IPS-18a (cell line): ENCODE data around the gene MAN1B1.

Experiments used
- H3K27ac ChIP-seq: one replicate; pipeline ENCODE4 v1.5.1; 2013; ENCODE audit warnings: low read length
- H3K27me3 ChIP-seq: one replicate; pipeline ENCODE4 v1.6.1; 2013; ENCODE audit warnings: mild to moderate bottlenecking, low read length; ENCODE audit not compliant: control insufficient read depth, insufficient read depth
- H3K36me3 ChIP-seq: one replicate; pipeline ENCODE4 v1.6.1; 2013; ENCODE audit warnings: low read depth, low read length; ENCODE audit not compliant: control insufficient read depth
- H3K4me1 ChIP-seq: one replicate; pipeline ENCODE4 v1.6.1; 2013; ENCODE audit warnings: low read depth, low read length; ENCODE audit not compliant: control insufficient read depth
- H3K4me3 ChIP-seq: one replicate; pipeline ENCODE4 v1.5.1; 2013; ENCODE audit warnings: low read length
- H3K9ac ChIP-seq: one replicate; pipeline ENCODE4 v1.6.1; 2013; ENCODE audit warnings: mild to moderate bottlenecking, low read length, moderate library complexity
- H3K9me3 ChIP-seq: one replicate; pipeline ENCODE4 v1.6.1; 2013; ENCODE audit warnings: low read depth, low read length; ENCODE audit not compliant: control insufficient read depth

Gene MAN1B1

GRCh38 chr9:137105814-137106661 lies 19.3 kb downstream of the MAN1B1 start:
- Histone ChIP-seq H3K4me3 (no peak overlapping the region), H3K9ac (no peak overlapping the region), H3K36me3 (peaks cover 28% of the 10 kb centered on the region), H3K9me3 (no peaks in the 10 kb centered on the region), H3K27me3 (no peaks in the 10 kb centered on the region), H3K4me1 (no peaks in the 10 kb centered on the region), H3K27ac (no peak overlapping the region)

GRCh38 chr9:137106662-137107250 lies 20.0 kb downstream of the MAN1B1 start:
- H3K36me3 ChIP-seq = peaks cover 22% of the 10 kb centered on the region
- no peaks in the 10 kb centered on the region for H3K9me3 ChIP-seq
- no peak overlapping the region for H3K27ac ChIP-seq
- no peaks in the 10 kb centered on the region for H3K4me1 ChIP-seq
- H3K4me3 ChIP-seq = no peak overlapping the region
- no peak overlapping the region for H3K9ac ChIP-seq
- H3K27me3 ChIP-seq = no peaks in the 10 kb centered on the region

GRCh38 chr9:137107312-137107921 lies 20.6 kb downstream of the MAN1B1 start:
- H3K4me3 ChIP-seq = no peak overlapping the region
- no peaks in the 10 kb centered on the region for H3K27me3 ChIP-seq
- H3K9ac ChIP-seq = no peak overlapping the region
- H3K27ac ChIP-seq = no peak overlapping the region
- H3K4me1 ChIP-seq = no peaks in the 10 kb centered on the region
- H3K9me3 ChIP-seq = no peaks in the 10 kb centered on the region
- peaks cover 16% of the 10 kb centered on the region for H3K36me3 ChIP-seq

GRCh38 chr9:137107982-137108381 lies 21.2 kb downstream of the MAN1B1 start:
- no peak overlapping the region for H3K27ac ChIP-seq
- H3K36me3 ChIP-seq = peaks cover 10% of the 10 kb centered on the region
- no peaks in the 10 kb centered on the region for H3K27me3 ChIP-seq
- H3K4me3 ChIP-seq = no peak overlapping the region
- H3K4me1 ChIP-seq = no peaks in the 10 kb centered on the region
- H3K9ac ChIP-seq = no peak overlapping the region
- H3K9me3 ChIP-seq = no peaks in the 10 kb centered on the region

- Histone ChIP-seq H3K4me1 (no peaks in the 10 kb centered on the region), H3K27ac (no peak overlapping the region), H3K4me3 (no peak overlapping the region), H3K9ac (no peak overlapping the region), H3K9me3 (no peaks in the 10 kb centered on the region), H3K36me3 (peaks cover 2% of the 10 kb centered on the region), H3K27me3 (no peaks in the 10 kb centered on the region)
These were observed 21.9 kb downstream of the MAN1B1 start for GRCh38 chr9:137108608-137109249.

- Histone ChIP-seq H3K4me1 (no peaks in the 10 kb centered on the region), H3K9me3 (no peaks in the 10 kb centered on the region), H3K27ac (no peak overlapping the region), H3K36me3 (no peaks in the 10 kb centered on the region), H3K4me3 (no peak overlapping the region), H3K9ac (no peak overlapping the region), H3K27me3 (peaks cover 4% of the 10 kb centered on the region)
These were observed 22.7 kb downstream of the MAN1B1 start for GRCh38 chr9:137109250-137110146.

- Histone ChIP-seq H3K27me3 (peaks cover 12% of the 10 kb centered on the region), H3K9ac (no peak overlapping the region), H3K4me1 (no peaks in the 10 kb centered on the region), H3K9me3 (no peaks in the 10 kb centered on the region), H3K36me3 (no peaks in the 10 kb centered on the region), H3K27ac (no peak overlapping the region), H3K4me3 (no peak overlapping the region)
These were observed 23.5 kb downstream of the MAN1B1 start for GRCh38 chr9:137110147-137110910.

- no peaks in the 10 kb centered on the region for H3K9me3 ChIP-seq
These were observed 24.4 kb downstream of the MAN1B1 start for GRCh38 chr9:137110911-137111787.

GRCh38 chr9:137111788-137112563 lies 25.2 kb downstream of the MAN1B1 start:
- Histone ChIP-seq H3K9me3 (no peaks in the 10 kb centered on the region), H3K9ac (no peak overlapping the region), H3K4me3 (no peak overlapping the region), H3K4me1 (no peaks in the 10 kb centered on the region), H3K36me3 (no peaks in the 10 kb centered on the region), H3K27ac (no peak overlapping the region), H3K27me3 (peaks cover 23% of the 10 kb centered on the region)

More at GRCh38 chr9:137110911-137111787, 24.4 kb downstream of the MAN1B1 start:
- Histone ChIP-seq H3K9ac (no peak overlapping the region), H3K4me1 (no peaks in the 10 kb centered on the region), H3K27ac (no peak overlapping the region), H3K4me3 (no peak overlapping the region), H3K36me3 (no peaks in the 10 kb centered on the region), H3K27me3 (peaks cover 21% of the 10 kb centered on the region)
